LoVo (cell line): ENCODE measurements around the gene TP53.
"Not testable (repeated sequence)": the region's sequence is repeated elsewhere in the genome, so short reads cannot be mapped to it uniquely, and the experiment has no call there.

Experiments used
- DNase-seq: peaks from one replicate; pipeline ENCODE4 v3.0.0-alpha.2; 2016; ENCODE audit warnings: low spot score

The TP53 gene

DNA sequence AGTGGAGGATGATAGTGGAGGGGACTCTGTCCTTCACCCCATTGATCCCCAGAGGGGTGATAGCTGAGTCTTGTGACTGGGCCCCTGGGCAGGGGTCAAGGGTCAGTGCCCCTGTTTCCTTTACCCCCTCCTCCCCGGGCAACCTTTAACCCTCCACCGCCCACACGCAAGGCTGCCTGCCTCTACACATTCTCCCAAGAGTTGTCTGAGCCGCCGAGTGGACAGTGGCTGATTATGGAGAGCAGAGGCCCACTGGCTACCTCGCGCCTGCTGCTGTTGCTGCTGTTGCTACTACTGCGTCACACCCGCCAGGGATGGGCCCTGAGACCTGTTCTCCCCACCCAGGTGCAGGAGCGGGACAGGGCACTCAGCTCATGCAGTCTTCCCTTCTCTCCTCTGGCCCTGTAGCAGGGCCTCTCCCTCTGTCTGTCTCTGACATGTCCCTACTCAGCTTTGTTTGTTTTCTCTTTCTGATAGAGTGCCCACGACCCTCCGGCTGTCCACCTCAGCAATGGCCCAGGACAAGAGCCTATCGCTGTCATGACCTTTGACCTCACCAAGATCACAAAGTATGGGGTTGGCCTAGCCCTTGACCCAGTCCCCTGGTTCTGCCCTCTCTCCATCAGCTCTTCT lies 57.2 kb downstream of the TP53 start, which contains the start of gene SHBG:
Gene SHBG, plus strand, starts transcription at position 197 of the 633 bp plus-strand sequence. Its CDS starts 38 bp downstream, at position 235.
- DNase-seq, result no peak

DNA sequence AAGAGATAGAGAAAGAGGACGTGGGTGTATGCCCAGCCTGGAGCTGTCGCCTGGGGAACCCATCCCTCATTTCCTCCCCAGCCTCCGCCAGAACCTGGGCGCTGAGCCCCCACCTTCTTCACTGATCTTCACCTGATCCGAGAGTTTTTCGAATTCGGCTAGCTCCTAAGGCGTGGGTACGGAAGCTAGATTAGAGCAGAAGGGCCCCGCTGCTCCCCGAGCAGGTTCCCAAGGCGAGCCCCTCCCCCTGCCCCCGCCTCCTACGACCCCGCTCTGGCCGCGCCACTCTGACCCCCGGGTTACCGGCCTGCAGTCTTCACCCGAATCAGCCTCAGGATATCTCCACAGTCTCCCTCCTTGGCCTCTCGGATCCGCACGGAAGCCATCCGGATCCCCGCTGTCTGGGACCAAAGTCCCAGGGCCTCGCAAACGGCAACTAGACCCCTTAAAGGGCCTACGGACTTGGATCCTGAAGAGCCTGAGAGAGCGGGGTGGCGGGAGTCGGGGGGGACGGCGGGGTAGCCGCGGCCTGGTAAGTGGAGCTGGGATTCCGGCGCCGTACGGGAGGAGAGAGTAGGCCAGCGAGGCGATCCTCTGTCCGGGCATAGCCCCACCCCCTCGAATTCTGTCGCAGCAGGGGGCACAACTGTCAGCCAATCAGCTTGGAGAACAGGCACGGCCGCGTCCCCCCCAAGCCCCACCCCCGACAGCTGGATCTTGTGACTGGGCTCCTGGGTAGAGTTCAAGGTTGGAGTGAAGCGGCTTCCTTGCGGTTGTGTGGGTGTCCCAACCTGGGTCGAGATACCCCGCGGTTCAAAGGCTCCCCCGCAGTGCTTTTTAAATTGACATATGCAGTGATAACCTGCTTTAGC lies 59.8 kb downstream of the TP53 start, which contains the start of gene SAT2:
Gene SAT2, minus strand, starts transcription at position 572 of the 872 bp plus-strand sequence. Its CDS starts 186 bp downstream, at position 386.
- peak; percentile 94 for DNase-seq

DNA sequence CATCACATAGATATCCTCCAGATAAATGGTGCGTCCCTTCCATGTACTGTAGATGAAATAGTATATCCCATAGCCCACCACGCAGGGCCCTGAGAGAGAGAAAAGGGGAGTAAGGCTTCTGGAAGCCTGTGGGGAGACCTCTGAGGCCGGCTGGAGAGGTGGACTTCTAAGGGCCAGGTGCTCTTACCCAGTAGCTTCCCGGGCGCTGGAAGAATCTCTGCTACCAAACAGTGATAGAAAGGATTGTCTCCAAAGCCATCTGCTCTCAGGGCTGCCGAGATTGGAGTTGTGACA lies 60.4 kb downstream of the TP53 start:
- no peak for DNase-seq

DNA sequence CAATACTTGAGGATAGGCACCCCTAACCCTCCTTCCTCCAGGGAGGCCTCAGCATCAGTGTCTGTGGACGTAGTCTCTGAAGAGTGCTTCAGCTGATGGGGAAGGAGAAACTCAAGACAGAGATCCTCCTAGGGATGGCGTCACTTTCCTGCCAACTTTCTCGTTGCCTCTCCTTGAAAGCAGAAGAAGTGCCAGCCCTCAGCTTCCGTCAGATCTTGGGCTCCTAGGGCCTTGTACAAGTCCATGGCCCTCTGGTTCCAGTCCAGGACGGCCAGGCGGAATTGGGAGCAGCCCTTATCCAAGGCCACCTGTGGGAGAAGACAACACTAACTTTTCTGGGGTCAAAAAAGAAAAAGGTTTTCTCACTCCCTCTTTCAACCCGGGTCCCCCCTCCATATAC lies 61.0 kb downstream of the TP53 start:
- DNase-seq, result no peak

DNA sequence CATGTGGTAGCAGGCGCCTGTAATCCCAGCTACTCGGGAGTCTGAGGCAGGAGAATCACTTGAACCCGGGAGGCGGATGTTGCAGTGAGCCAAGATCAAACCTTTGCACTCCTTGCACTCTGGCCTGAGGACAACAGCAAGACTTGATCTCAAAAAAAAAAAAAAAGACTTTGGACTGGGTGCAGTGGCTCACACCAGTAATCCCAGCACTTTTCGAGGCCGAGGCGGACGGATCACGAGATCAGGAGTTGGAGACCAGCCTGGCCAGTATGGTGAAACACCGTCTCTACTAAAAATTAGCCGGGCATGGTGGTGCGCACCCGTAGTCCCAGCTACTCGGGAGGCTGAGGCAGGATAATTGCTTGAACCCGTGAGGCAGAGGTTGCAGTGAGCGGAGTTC lies 61.5 kb downstream of the TP53 start:
- not testable (repeated sequence) for DNase-seq

DNA sequence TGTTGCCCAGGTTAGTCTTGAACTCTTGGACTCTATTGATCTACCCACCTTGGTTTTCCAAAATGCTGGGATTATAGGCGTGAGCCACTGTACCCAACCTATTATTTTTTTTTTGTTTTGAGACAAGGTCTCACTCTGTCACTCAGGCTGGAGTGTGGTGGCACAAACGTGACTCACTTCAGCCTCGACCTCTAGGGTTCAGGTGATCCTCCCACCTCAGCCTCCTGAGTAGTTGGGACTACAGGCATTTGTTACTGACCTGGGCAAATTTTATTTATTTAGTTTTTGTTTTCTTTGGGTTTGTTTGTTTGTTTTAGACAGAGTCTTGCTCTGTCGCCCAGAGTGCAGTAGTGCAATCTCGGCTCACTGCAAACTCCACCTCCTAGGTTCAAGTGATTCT lies 63.6 kb downstream of the TP53 start:
- DNase-seq, result no peak

DNA sequence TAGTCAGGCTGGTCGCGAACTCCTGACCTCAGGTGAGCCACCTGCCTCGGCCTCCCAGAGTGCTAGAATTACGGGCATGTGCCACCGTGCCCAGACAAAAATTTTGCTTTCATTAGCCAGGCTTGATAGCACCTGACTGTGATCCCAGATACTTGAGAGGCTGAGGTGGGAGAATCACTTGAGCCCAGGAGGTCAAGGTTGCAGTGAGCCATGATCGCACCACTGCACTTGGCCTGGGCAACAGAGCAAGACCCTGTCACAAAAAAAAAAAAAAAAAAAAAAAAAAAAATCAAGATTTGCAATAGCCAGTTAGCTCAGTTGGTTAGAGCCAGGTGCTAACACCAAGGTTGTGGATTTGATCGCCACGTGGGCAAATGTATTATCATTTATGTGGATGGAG lies 66.5 kb downstream of the TP53 start:
- no peak for DNase-seq

DNA sequence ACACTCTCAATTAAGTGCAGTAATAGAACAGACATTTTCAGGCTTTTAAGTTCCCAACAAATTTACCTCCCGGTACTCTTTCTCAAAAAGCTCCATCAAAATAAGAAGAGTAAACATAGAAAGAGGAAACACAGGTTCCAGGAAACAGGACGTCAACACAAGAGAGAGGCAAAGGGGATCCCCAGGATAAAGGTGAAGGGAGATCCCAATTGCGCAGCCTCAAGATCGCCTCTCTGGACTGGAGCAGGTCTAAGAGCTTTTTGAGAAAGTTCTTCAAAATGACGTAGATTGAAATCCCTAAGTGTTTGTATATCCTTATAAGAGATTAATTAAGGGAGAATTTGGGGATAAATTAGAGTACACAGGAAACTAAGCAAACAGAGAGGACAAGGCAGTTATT lies 68.7 kb downstream of the TP53 start:
- DNase-seq, result no peak
